Upper lobe of left lung (tissue), 6 donors: ENCODE results near the gene EPB41L1. TPM values are rescaled to one million over a fixed set of nuclear protein-coding genes. Genes with fewer than 3 reads are reported as not detected.

Source experiments
- ATAC-seq, 2 donors: fragments of 200-7000 bp; cut with Tn5 transposase; one replicate each; pipeline ENCODE4 v1.9.1; 2022; ENCODE audit warnings: mild to moderate bottlenecking in 2 of 2, moderate library complexity in 2 of 2; ENCODE audit not compliant: low FRiP score in 2 of 2
- DNase-seq, 2 donors: peaks; one replicate each; pipeline ENCODE4 v3.0.0-alpha.2; 2019 to 2020
- H3K27ac ChIP-seq, 4 donors: fragments of 200-600 bp; sonication (generic); one replicate each; pipeline ENCODE4 v1.5.1; 2016 to 2019
- H3K27me3 ChIP-seq, 4 donors: fragments of 200-600 bp; sonication (generic); one replicate each; pipeline ENCODE4 v1.5.1; 2017 to 2019
- H3K36me3 ChIP-seq, 4 donors: fragments of 200-600 bp; sonication (generic); one replicate each; pipeline ENCODE4 v1.5.1; 2016 to 2019
- H3K4me1 ChIP-seq, 4 donors: fragments of 200-600 bp; sonication (generic); one replicate each; pipeline ENCODE4 v1.5.1; 2018 to 2019
- H3K4me3 ChIP-seq, 4 donors: fragments of 200-600 bp; sonication (generic); one replicate each; pipeline ENCODE4 v1.5.1; 2017 to 2019; ENCODE audit warnings: mild to moderate bottlenecking in 2 of 4, moderate library complexity in 1 of 4
- H3K9me3 ChIP-seq, 4 donors: fragments of 200-600 bp; sonication (generic); one replicate each; pipeline ENCODE4 v1.5.1; 2018 to 2019
- EP300 ChIP-seq, 4 donors: sonication (generic); formaldehyde crosslinking; IDR thresholded peaks; one replicate each; pipeline ENCODE4 v1.5.1; 2017; ENCODE audit warnings: antibody characterized with exemption in 4 of 4, control low read depth in 2 of 4
- POLR2A ChIP-seq, 4 donors: fragments of 450-650 bp; IDR thresholded peaks; one replicate each; pipeline ENCODE4 v1.5.1; 2016 to 2017; ENCODE audit warnings: antibody characterized with exemption in 4 of 4, mild to moderate bottlenecking in 2 of 4
- POLR2AphosphoS5 ChIP-seq, 2 donors: sonication (generic); formaldehyde crosslinking; IDR thresholded peaks; one replicate each; pipeline ENCODE4 v1.5.1; 2017; ENCODE audit warnings: antibody characterized with exemption in 2 of 2
- WGBS, 2 donors: methylation state at CpG; one replicate each; pipeline ENCODE4 v1.1.5; 2017 to 2018; 5-methylcytosine and 5-hydroxymethylcytosine counted together
- total RNA-seq, 6 donors: library from RNA; depleted of rRNA in 4 of 6; stranded (reverse); fragments of >200 nt in 4 of 6; gene quantifications; one replicate each; pipeline versions ENCODE4 v1.1.0 to v1.2.1, GENCODE V29; 2016 to 2021
- TF ChIP-seq, protein P1 (sequence below), 6 experiments: fragments of 450-650 bp in 4 of 6; fragments of 200-600 bp in 2 of 6; sonication (generic) in 2 of 6; IDR thresholded peaks; one replicate each; pipeline ENCODE4 v1.5.1; 2016 to 2019; ENCODE audit warnings: antibody characterized with exemption in 6 of 6
- donor health status: DM: no; HTN: no; CAD: no; lungs with moderate emphysema.
- donor health status: DM: no; HTN: yes; CAD: no; lungs with severe emphysema.

The EPB41L1 gene
- total RNA-seq, 6 donors from 2014 or later = 56.6 to 104 (median 79.2) TPM

DNA sequence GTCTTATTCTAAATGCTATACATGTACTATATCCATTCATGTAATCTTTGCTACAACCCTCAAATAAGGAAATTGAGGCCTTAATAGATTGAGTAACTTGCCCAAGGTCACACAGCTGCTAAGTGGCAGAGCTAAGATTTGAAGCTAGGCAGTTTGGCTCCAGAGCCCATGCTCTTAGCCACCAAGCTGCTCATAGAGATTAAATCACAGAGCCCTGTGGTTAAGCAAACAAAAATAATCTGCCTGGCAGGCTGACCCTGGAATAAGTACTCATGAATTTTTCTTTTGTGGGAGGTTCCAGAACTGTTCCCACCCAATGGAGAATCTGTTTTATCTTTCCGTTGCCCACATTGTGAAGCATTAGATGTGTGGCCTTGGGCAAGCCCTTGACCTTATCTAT lies 89.2 kb downstream of the EPB41L1 start:
- no peak for ATAC-seq
- WGBS, 2 donors = 85 to 93% methylated on average over 1 of the region's 1 CpG
- TF ChIP-seq, protein P1, sequence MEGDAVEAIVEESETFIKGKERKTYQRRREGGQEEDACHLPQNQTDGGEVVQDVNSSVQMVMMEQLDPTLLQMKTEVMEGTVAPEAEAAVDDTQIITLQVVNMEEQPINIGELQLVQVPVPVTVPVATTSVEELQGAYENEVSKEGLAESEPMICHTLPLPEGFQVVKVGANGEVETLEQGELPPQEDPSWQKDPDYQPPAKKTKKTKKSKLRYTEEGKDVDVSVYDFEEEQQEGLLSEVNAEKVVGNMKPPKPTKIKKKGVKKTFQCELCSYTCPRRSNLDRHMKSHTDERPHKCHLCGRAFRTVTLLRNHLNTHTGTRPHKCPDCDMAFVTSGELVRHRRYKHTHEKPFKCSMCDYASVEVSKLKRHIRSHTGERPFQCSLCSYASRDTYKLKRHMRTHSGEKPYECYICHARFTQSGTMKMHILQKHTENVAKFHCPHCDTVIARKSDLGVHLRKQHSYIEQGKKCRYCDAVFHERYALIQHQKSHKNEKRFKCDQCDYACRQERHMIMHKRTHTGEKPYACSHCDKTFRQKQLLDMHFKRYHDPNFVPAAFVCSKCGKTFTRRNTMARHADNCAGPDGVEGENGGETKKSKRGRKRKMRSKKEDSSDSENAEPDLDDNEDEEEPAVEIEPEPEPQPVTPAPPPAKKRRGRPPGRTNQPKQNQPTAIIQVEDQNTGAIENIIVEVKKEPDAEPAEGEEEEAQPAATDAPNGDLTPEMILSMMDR (IDR thresholded peaks at IDR 0.05) = no peak
- TF ChIP-seq EP300 (IDR thresholded peaks at IDR 0.05) = no peak
- TF ChIP-seq POLR2AphosphoS5 (IDR thresholded peaks at IDR 0.05) = no peak
- no peak for TF ChIP-seq POLR2A (IDR thresholded peaks at IDR 0.05)

DNA sequence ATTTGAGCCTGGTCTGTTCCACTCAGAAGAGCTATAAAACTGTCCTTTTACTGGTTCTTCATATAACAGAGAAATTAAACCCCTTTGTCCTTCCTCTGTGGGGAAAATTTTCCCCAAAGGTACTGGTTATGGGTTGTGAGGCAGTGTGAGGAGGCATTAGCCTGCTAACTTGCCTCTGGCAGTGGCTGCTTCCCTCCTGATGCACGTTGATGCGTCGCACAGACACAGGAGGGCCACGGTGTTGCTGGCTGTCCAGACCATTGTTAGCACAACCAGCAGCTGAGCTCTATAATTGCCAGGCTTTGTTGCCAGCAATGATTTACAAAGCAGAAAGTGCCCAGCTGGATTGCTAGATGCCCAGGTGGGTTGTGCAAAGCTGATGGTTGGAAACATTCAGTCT lies 91.9 kb downstream of the EPB41L1 start:
- no peak for DNase-seq
- WGBS, 2 donors = 94 to 97% methylated on average over 4 of the region's 4 CpGs
- H3K36me3 ChIP-seq = peaks cover 33 to 99% (median 58%) of the 10 kb centered on the region in 4 donors

More for the DNA sequence above, 89.2 kb downstream of the EPB41L1 start:
- Histone ChIP-seq H3K4me1 (peaks cover 0 to 5% (median 2%) of the 10 kb centered on the region in 4 donors), H3K4me3 (no peak overlapping the region), H3K27me3 (no peaks in the 10 kb centered on the region), H3K9me3 (no peaks in the 10 kb centered on the region), H3K27ac (no peak overlapping the region), H3K36me3 (peaks cover 24 to 94% (median 71%) of the 10 kb centered on the region in 4 donors)
- no peak for DNase-seq

DNA sequence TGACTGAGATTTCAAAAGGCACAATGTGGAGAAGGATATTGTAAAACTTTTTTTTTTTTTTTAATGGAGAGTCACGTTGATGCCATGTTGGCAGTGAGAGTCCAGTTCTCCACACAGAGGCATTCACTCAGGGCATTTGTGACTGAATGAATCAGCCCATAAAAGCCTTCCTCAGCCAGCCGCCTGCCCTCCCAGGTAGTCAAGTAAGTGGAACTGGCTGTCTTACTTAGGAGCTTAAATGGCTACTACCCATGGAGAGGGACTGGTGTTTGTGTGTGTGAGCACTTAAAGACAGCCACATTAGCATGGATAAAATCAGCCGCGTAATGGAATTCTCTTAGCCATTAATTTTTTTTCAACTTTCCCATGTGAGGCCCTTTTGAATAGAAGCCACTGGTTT lies 94.3 kb downstream of the EPB41L1 start:
- no peaks in the 10 kb centered on the region for H3K4me1 ChIP-seq
- no peak for DNase-seq
- no peaks in the 10 kb centered on the region for H3K27me3 ChIP-seq
- H3K4me3 ChIP-seq = no peak overlapping the region
- TF ChIP-seq, protein P1 (IDR thresholded peaks at IDR 0.05) = no peak
- TF ChIP-seq POLR2AphosphoS5 (IDR thresholded peaks at IDR 0.05) (no peak), POLR2A (IDR thresholded peaks at IDR 0.05) (no peak), EP300 (IDR thresholded peaks at IDR 0.05) (no peak)
- 90 to 96% methylated on average over 4 of the region's 4 CpGs for WGBS, 2 donors
- H3K36me3 ChIP-seq = peaks cover 33 to 92% (median 61%) of the 10 kb centered on the region in 4 donors
- no peaks in the 10 kb centered on the region for H3K9me3 ChIP-seq
- no peak overlapping the region for H3K27ac ChIP-seq
- no peak for ATAC-seq

More for the DNA sequence above, 91.9 kb downstream of the EPB41L1 start:
- H3K4me1 ChIP-seq = no peaks in the 10 kb centered on the region
- no peak overlapping the region for H3K4me3 ChIP-seq
- TF ChIP-seq POLR2AphosphoS5 (IDR thresholded peaks at IDR 0.05) (no peak), EP300 (IDR thresholded peaks at IDR 0.05) (no peak), POLR2A (IDR thresholded peaks at IDR 0.05) (no peak)
- TF ChIP-seq, protein P1 (IDR thresholded peaks at IDR 0.05) = no peak
- no peak overlapping the region for H3K27ac ChIP-seq
- no peak for ATAC-seq
- H3K9me3 ChIP-seq = no peaks in the 10 kb centered on the region
- H3K27me3 ChIP-seq = no peaks in the 10 kb centered on the region

DNA sequence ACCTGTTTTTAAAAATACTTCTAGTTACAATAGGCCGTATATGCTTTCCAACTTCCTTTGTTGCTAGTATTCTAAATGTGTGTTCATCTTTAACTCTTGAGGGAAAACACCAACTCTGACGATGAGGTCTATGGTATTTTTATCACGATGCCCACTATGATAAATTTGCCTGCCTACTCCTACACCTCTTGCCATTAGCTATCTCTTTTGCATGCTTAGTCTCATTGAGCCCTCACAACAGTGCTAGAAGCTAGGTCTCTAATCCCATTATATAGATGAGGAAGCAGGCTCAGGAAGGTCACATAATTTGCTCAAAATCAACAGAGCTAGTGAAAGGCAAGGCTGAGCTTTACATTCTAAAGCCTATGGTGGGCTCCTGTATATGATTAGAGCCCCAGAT lies 94.9 kb downstream of the EPB41L1 start:
- ATAC-seq = no peak
- no peaks in the 10 kb centered on the region for H3K4me1 ChIP-seq
- H3K27ac ChIP-seq = no peak overlapping the region
- H3K9me3 ChIP-seq = no peaks in the 10 kb centered on the region
- WGBS, 2 donors = 78 to 85% methylated on average over 3 of the region's 3 CpGs
- H3K36me3 ChIP-seq = peaks cover 30 to 90% (median 55%) of the 10 kb centered on the region in 4 donors
- H3K4me3 ChIP-seq = no peak overlapping the region
- no peaks in the 10 kb centered on the region for H3K27me3 ChIP-seq
- TF ChIP-seq POLR2A (IDR thresholded peaks at IDR 0.05) = no peak
- no peak for TF ChIP-seq EP300 (IDR thresholded peaks at IDR 0.05)
- no peak for TF ChIP-seq POLR2AphosphoS5 (IDR thresholded peaks at IDR 0.05)
- TF ChIP-seq, protein P1 (IDR thresholded peaks at IDR 0.05) = no peak
- no peak for DNase-seq

DNA sequence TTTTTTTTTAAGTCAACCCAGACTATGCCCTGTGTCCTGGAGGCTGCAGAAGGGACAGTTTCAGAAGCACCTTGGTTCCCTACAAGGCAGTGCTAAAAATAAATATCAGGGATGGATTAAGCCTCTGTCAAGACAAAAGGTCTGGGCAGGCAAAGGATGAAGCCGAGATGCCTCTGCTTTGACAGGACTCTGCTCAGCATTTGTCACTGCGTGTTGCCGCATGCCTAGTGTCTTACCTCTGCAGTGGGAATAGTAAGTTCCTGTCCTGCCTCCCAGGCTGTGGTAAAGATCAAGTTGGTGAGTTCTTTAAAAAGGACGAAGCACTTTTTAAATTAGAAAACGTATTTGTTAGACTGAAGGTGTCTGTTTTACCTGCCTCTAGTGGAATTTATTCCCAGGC lies 96.9 kb downstream of the EPB41L1 start:
- Histone ChIP-seq H3K9me3 (no peaks in the 10 kb centered on the region), H3K4me1 (no peaks in the 10 kb centered on the region), H3K27me3 (no peaks in the 10 kb centered on the region), H3K36me3 (peaks cover 20 to 89% (median 51%) of the 10 kb centered on the region in 4 donors), H3K27ac (no peak overlapping the region), H3K4me3 (no peak overlapping the region)
- ATAC-seq (no peak), DNase-seq (no peak)
- WGBS, 2 donors = 92 to 94% methylated on average over 5 of the region's 5 CpGs
- TF ChIP-seq, protein P1 (IDR thresholded peaks at IDR 0.05) = no peak
- TF ChIP-seq POLR2AphosphoS5 (IDR thresholded peaks at IDR 0.05) (no peak), POLR2A (IDR thresholded peaks at IDR 0.05) (no peak), EP300 (IDR thresholded peaks at IDR 0.05) (no peak)
